PC-3 (cell line): ENCODE measurements around the gene ZNF143. TPM values are rescaled to one million over a fixed set of nuclear protein-coding genes. Genes with fewer than 3 reads are reported as not detected.

Experiments
- ATAC-seq: fragments of 200-7000 bp; cut with Tn5 transposase; 2 replicates; pipeline ENCODE4 v1.9.1; 2020; ENCODE audit warnings: mild to moderate bottlenecking, moderate library complexity
- BruUV-seq: library from RNA; stranded (reverse); fragments of 400-500 nt; replicated peaks from 2 replicates; lab custom pipeline; 2021; lab: Mats Ljungman, UMichigan
- CTCF ChIA-PET: fragments of 300-600 bp; sonication (Branson Sonifier 250); formaldehyde crosslinking; loops from one replicate; lab custom pipeline; 2022; ENCODE audit warnings: antibody characterized with exemption; lab: Charles Lee
- POLR2A ChIA-PET: fragments of 300-600 bp; sonication (Branson Sonifier 250); formaldehyde crosslinking; loops from one replicate; lab custom pipeline; 2022; ENCODE audit warnings: antibody characterized with exemption; ENCODE audit not compliant: unreplicated experiment; lab: Charles Lee
- DNase-seq: peaks from one replicate; pipeline ENCODE4 v3.0.0-alpha.2; 2015
- H2AFZ ChIP-seq: fragments of 300-600 bp; sonication (generic); 2 replicates; pipeline ENCODE4 v1.6.0; 2016; ENCODE audit warnings: antibody characterized with exemption, low read length
- H3F3A ChIP-seq: fragments of 300-600 bp; sonication (generic); one replicate; pipeline ENCODE4 v1.6.0; 2017; ENCODE audit warnings: antibody characterized with exemption, low read length, control low read depth, mild to moderate bottlenecking; ENCODE audit not compliant: unreplicated experiment
- H3K27ac ChIP-seq: fragments of 300-600 bp; sonication (generic); 2 replicates; pipeline ENCODE4 v1.5.1; 2016; ENCODE audit warnings: mild to moderate bottlenecking, low read length
- H3K27me3 ChIP-seq: fragments of 300-600 bp; sonication (generic); 2 replicates; pipeline ENCODE4 v1.6.1; 2016; ENCODE audit warnings: low read length, mixed read lengths
- H3K36me3 ChIP-seq: fragments of 300-600 bp; sonication (generic); 2 replicates; pipeline ENCODE4 v1.6.1; 2016; ENCODE audit warnings: low read depth, mixed run types, low read length, mixed read lengths
- H3K4me1 ChIP-seq: fragments of 300-600 bp; sonication (generic); 2 replicates; pipeline ENCODE4 v1.5.1; 2016; ENCODE audit warnings: low read length; ENCODE audit not compliant: insufficient read depth
- H3K4me2 ChIP-seq: fragments of 300-600 bp; sonication (generic); 2 replicates; pipeline ENCODE4 v1.6.0; 2016; ENCODE audit warnings: low read length
- H3K4me3 ChIP-seq: fragments of 300-600 bp; sonication (generic); 2 replicates; pipeline ENCODE4 v1.5.1; 2016; ENCODE audit warnings: mild to moderate bottlenecking, low read length, mixed read lengths
- H3K79me2 ChIP-seq: fragments of 300-600 bp; sonication (generic); 2 replicates; pipeline ENCODE4 v1.6.1; 2017; ENCODE audit warnings: low read length, mixed read lengths
- H3K9ac ChIP-seq: fragments of 300-600 bp; sonication (generic); 2 replicates; pipeline ENCODE4 v1.6.0; 2016; ENCODE audit warnings: mild to moderate bottlenecking, low read length
- H3K9me2 ChIP-seq: fragments of 300-600 bp; sonication (generic); replicated peaks from 2 replicates; pipeline ENCODE4 v1.6.1; 2016; ENCODE audit warnings: mixed run types, low read length, mixed read lengths
- H3K9me3 ChIP-seq: fragments of 300-600 bp; sonication (generic); 2 replicates; pipeline ENCODE4 v1.6.1; 2016; ENCODE audit warnings: low read length, mixed read lengths
- H4K20me1 ChIP-seq: fragments of 300-600 bp; sonication (generic); 2 replicates; pipeline ENCODE4 v1.6.1; 2016; ENCODE audit warnings: low read length, mixed read lengths
- EZH2 ChIP-seq: fragments of 300-600 bp; sonication (generic); IDR thresholded peaks from one replicate; pipeline ENCODE4 v1.6.1; 2017; ENCODE audit warnings: antibody characterized with exemption, mild to moderate bottlenecking, low read length; ENCODE audit not compliant: unreplicated experiment
- EZH2phosphoT487 ChIP-seq: fragments of 300-600 bp; sonication (generic); IDR thresholded peaks from 2 replicates; pipeline ENCODE4 v1.6.1; 2018; ENCODE audit warnings: mild to moderate bottlenecking, antibody characterized with exemption, low read length, borderline replicate concordance
- intact Hi-C: fragments of 100-400 bp; cut with micrococcal nuclease; formaldehyde crosslinking; loops from 2 replicates; pipeline ENCODE4 v1.9.0; 2023
- total RNA-seq: library from RNA; depleted of rRNA; stranded (reverse); fragments of >200 nt; gene quantifications from 2 replicates; pipeline ENCODE4 v1.2.3, GENCODE V29; 2014
- TF ChIP-seq, protein P1 (sequence below): fragments of 300-600 bp; sonication (generic); conservative IDR thresholded peaks from 2 replicates; pipeline ENCODE4 v1.5.1; 2017; ENCODE audit warnings: antibody characterized with exemption, low read depth, mild to moderate bottlenecking, low read length

Gene ZNF143
- total RNA-seq, 1 experiment from 2014 or later = 33.9 TPM

DNA sequence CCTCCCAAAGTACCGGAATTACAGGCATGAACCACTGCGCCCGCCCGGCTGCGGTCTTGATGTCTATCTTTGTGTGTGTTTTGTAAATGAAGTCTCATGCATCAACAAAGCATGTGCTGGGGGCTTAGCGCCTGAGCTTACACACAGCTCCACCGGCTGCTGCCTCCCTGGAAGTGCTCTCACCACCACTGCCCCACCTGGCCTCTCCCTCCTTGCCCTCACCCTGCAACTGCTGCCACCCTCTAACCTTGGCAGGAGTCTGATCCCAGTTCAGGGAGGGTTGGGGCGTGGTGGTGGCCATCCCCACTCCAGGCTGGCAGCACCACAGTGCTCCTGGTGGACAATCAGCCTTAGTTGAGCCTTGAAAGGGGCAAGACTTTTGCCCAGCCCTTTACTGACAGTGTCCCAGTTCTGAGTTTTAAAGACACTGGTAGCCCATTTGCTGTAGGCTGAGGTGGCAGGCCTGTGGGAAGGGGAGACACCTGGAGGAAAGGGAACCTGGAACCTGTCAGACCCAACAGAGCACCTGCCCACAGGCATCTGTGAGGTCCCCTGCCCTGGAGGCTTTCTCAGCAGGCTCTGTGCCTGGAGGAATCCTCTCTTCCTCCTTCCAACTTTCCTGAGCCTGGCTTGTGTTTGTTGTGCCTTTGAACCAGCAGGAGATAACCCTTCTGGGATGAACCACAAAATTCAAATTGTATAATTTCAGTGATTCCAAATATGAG lies 70.3 kb downstream of the ZNF143 start:
- Histone ChIP-seq H3K9me2 (no peaks in the 10 kb centered on the region), H3K4me1 (peaks cover 36% of the 10 kb centered on the region), H4K20me1 (no peaks in the 10 kb centered on the region), H3K27me3 (no peaks in the 10 kb centered on the region), H3F3A (no peaks in the 10 kb centered on the region), H3K4me2 (no peak overlapping the region), H3K36me3 (no peaks in the 10 kb centered on the region; the same call in none of the 2 replicates), H3K79me2 (no peaks in the 10 kb centered on the region), H3K9me3 (no peaks in the 10 kb centered on the region), H3K9ac (no peak overlapping the region), H2AFZ (no peak overlapping the region), H3K4me3 (no peak overlapping the region), H3K27ac (no peak overlapping the region)
- ChIA-PET POLR2A (no interaction called here), CTCF (no interaction called here)
- ATAC-seq (no peak), DNase-seq (no peak)
- TF ChIP-seq, protein P1, sequence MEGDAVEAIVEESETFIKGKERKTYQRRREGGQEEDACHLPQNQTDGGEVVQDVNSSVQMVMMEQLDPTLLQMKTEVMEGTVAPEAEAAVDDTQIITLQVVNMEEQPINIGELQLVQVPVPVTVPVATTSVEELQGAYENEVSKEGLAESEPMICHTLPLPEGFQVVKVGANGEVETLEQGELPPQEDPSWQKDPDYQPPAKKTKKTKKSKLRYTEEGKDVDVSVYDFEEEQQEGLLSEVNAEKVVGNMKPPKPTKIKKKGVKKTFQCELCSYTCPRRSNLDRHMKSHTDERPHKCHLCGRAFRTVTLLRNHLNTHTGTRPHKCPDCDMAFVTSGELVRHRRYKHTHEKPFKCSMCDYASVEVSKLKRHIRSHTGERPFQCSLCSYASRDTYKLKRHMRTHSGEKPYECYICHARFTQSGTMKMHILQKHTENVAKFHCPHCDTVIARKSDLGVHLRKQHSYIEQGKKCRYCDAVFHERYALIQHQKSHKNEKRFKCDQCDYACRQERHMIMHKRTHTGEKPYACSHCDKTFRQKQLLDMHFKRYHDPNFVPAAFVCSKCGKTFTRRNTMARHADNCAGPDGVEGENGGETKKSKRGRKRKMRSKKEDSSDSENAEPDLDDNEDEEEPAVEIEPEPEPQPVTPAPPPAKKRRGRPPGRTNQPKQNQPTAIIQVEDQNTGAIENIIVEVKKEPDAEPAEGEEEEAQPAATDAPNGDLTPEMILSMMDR = no peak; the same call in 1 of the 2 replicates
- TF ChIP-seq EZH2 = no peak
- TF ChIP-seq EZH2phosphoT487 = no peak
- no TSS peak for BruUV-seq
- intact Hi-C loops = no loop called here

DNA sequence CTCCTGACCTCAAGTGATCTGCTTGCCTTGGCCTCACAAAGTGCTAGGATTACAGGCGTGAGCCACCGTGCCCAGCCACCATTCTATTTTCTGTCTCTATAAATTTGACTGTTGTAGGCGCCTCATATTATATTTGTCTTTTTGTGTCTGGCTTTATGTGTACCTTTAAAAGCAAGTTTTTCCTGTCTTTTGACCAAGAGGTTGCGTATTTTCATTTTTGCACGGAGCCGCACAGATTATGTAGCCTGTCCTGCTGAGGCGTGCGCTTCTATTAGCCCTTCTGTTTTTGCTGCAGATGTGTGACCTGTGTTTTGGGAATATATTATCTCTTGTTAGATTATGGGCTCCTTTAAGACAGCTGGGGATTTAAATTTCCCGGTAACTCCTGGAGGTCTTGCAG lies 72.2 kb downstream of the ZNF143 start:
- H3K9me2 ChIP-seq = no peaks in the 10 kb centered on the region
- H3K4me1 ChIP-seq = peaks cover 21% of the 10 kb centered on the region
- TF ChIP-seq, protein P1 = no peak
- TF ChIP-seq EZH2 (no peak), EZH2phosphoT487 (no peak)
- H3K36me3 ChIP-seq = no peaks in the 10 kb centered on the region; the same call in none of the 2 replicates
- no peaks in the 10 kb centered on the region for H3K9me3 ChIP-seq
- DNase-seq (no peak), ATAC-seq (no peak)
- H3K4me3 ChIP-seq = no peak overlapping the region
- POLR2A ChIA-PET = no interaction called here
- intact Hi-C loops = no loop called here
- no TSS peak for BruUV-seq
- H3K9ac ChIP-seq = no peak overlapping the region
- CTCF ChIA-PET = no interaction called here
- no peak overlapping the region for H2AFZ ChIP-seq
- H3F3A ChIP-seq = no peaks in the 10 kb centered on the region
- H3K4me2 ChIP-seq = no peak overlapping the region
- H3K27me3 ChIP-seq = no peaks in the 10 kb centered on the region
- H4K20me1 ChIP-seq = no peaks in the 10 kb centered on the region
- H3K27ac ChIP-seq = no peak overlapping the region
- H3K79me2 ChIP-seq = no peaks in the 10 kb centered on the region

- POLR2A ChIA-PET = no interaction called here
Observed at GRCh38 chr11:9533736-9534473, 73.1 kb downstream of the ZNF143 start.

More at GRCh38 chr11:9533736-9534473, 73.1 kb downstream of the ZNF143 start:
- TF ChIP-seq, protein P1 = no peak
- Histone ChIP-seq H3K79me2 (no peaks in the 10 kb centered on the region), H3K27ac (no peak overlapping the region), H3K9me3 (no peaks in the 10 kb centered on the region), H3K36me3 (no peaks in the 10 kb centered on the region; the same call in none of the 2 replicates), H3K27me3 (no peaks in the 10 kb centered on the region), H3K9me2 (no peaks in the 10 kb centered on the region), H3K4me1 (peaks cover 13% of the 10 kb centered on the region), H4K20me1 (no peaks in the 10 kb centered on the region), H3K4me3 (no peak overlapping the region), H3K4me2 (no peak overlapping the region), H2AFZ (no peak overlapping the region), H3F3A (no peaks in the 10 kb centered on the region), H3K9ac (no peak overlapping the region)
- no peak for DNase-seq
- no peak for ATAC-seq
- CTCF ChIA-PET = no interaction called here
- no TSS peak for BruUV-seq
- intact Hi-C loops = no loop called here
